Glomerular visceral epithelial cell (primary cell): ENCODE results near the gene HK1.

Experiments used
- DNase-seq: peaks from one replicate; pipeline ENCODE4 v3.0.0-alpha.2; 2016; ENCODE audit errors: extremely low spot score

HK1 gene

GRCh38 chr10:69403519-69403918 lies 125.2 kb downstream of the HK1 start:
- DNase-seq: no peak

- DNase-seq: no peak
Observed at GRCh38 chr10:69404786-69405185, 126.5 kb downstream of the HK1 start.

- DNase-seq: no peak
Observed at GRCh38 chr10:69405221-69405620, 126.9 kb downstream of the HK1 start.

GRCh38 chr10:69406302-69406811 lies 128.1 kb downstream of the HK1 start:
- no peak for DNase-seq

GRCh38 chr10:69406816-69407580 lies 128.7 kb downstream of the HK1 start:
- no peak for DNase-seq

- DNase-seq: no peak
Observed at GRCh38 chr10:69407621-69408301, 129.5 kb downstream of the HK1 start.

GRCh38 chr10:69408318-69409175 lies 130.3 kb downstream of the HK1 start:
- DNase-seq: peak; percentile 94

GRCh38 chr10:69409176-69409495 lies 130.8 kb downstream of the HK1 start:
- no peak for DNase-seq

GRCh38 chr10:69409968-69410367 lies 131.7 kb downstream of the HK1 start:
- no peak for DNase-seq

- DNase-seq: no peak
Observed at GRCh38 chr10:69410487-69410886, 132.2 kb downstream of the HK1 start.

- DNase-seq: no peak
Observed at GRCh38 chr10:69411476-69411875, 133.2 kb downstream of the HK1 start.

- DNase-seq: no peak
Observed at GRCh38 chr10:69412232-69412790, 134.0 kb downstream of the HK1 start.

- peak; percentile 59 for DNase-seq
Observed at GRCh38 chr10:69413221-69413865, 135.0 kb downstream of the HK1 start.

- DNase-seq: no peak
Observed at GRCh38 chr10:69414036-69415018, 136.0 kb downstream of the HK1 start.

GRCh38 chr10:69415049-69415448 lies 136.8 kb downstream of the HK1 start:
- no peak for DNase-seq

GRCh38 chr10:69415951-69416350 lies 137.7 kb downstream of the HK1 start:
- no peak for DNase-seq

- DNase-seq: no peak
Observed at GRCh38 chr10:69416695-69417094, 138.4 kb downstream of the HK1 start, which contains the start of gene TACR2. Gene TACR2, minus strand, starts transcription at chr10:69416918. Its CDS starts 595 bp downstream, at chr10:69416323.

GRCh38 chr10:69417542-69417941 lies 139.2 kb downstream of the HK1 start:
- no peak for DNase-seq

- DNase-seq: no peak
Observed at GRCh38 chr10:69418052-69418752, 139.9 kb downstream of the HK1 start.
